ENCODE data around the gene OCA2.

DNA sequence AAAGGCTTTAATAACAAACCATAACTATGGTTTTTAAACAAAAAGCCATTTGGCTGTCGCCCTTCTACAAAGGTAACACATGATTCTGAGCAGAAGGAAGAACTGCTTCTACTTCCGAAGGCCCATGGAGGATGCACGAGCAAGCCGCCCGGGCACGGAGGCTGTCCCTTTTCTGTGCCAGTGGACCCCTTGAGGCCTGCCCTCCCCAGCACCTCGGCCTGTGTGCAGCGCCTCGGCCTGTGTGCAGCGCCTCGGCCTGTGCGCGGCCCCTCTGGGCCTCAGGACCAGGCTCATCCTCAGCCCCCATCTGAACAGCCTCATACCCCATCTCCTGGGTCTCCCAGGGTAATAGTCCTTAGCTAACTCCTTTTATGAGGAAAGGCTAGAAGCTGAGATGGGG lies 329.5 kb downstream of the OCA2 start:
- TF ChIP-seq POLR2AphosphoS5 (IDR thresholded peaks at IDR 0.05) (no peak), CTCF (IDR thresholded peaks at IDR 0.05) (no peak)
